ENCODE measurements around the gene TACC3.

Gene TACC3

GRCh38 chr4:1721666-1722550, 587 bp downstream of the TACC3 start:
- FAIRE-seq = no peak
- no peak for DNase-seq (ENCODE audit: insufficient read length, low spot score)

- no peak for DNase-seq (ENCODE audit: insufficient read length, low spot score)
- FAIRE-seq = no peak
Observed at GRCh38 chr4:1722551-1723118, 1.3 kb downstream of the TACC3 start.

DNA sequence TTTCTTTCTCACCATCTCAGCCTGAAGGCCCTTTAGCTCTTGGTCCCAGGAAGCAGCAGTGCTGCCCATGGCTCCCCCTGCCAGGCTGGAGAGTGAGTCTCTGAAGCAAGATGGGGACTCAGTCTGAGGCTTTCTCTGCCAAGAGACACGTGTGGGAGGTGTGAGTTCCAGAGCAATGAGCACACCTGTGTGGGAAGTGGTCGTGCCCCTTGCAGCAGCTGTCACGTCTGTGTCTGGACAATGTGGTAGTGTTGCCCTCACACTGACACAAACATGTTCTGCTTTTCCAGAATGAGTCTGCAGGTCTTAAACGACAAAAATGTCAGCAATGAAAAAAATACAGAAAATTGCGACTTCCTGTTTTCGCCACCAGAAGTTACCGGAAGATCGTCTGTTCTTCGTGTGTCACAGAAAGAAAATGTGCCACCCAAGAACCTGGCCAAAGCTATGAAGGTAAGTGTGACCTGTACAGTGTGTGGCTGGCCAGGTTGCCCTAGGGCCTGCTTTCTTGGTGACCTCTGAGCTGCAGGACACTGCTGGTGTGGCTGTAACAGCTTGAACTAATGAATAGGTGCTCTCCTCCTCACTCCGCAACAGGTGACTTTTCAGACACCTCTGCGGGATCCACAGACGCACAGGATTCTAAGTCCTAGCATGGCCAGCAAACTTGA, 1.9 kb downstream of the TACC3 start:
- FAIRE-seq = peak; percentile 46
- DNase-seq (ENCODE audit: insufficient read length, low spot score) = no peak

DNA sequence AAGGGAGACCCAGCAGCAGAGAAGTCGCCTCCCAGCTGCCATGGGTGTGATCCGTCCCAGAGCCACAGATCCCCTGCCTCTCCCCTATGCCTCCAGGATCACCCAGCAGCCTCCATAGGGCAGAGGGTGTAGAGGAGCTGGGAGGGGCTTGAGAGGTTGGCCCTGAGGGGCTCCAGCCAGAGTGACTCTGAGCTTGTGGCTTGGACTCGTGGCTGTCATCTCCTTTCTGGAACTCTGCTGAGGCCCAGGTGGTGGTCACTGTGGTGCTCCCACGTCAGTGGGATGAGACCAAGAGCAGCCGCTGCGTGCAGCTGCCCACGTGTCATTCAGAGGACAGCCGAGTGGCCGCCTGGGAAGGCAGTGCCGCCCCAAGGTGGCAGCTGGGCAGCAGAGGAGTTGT, 4.2 kb downstream of the TACC3 start:
- no peak for FAIRE-seq
- no peak for DNase-seq (ENCODE audit: insufficient read length, low spot score)

DNA sequence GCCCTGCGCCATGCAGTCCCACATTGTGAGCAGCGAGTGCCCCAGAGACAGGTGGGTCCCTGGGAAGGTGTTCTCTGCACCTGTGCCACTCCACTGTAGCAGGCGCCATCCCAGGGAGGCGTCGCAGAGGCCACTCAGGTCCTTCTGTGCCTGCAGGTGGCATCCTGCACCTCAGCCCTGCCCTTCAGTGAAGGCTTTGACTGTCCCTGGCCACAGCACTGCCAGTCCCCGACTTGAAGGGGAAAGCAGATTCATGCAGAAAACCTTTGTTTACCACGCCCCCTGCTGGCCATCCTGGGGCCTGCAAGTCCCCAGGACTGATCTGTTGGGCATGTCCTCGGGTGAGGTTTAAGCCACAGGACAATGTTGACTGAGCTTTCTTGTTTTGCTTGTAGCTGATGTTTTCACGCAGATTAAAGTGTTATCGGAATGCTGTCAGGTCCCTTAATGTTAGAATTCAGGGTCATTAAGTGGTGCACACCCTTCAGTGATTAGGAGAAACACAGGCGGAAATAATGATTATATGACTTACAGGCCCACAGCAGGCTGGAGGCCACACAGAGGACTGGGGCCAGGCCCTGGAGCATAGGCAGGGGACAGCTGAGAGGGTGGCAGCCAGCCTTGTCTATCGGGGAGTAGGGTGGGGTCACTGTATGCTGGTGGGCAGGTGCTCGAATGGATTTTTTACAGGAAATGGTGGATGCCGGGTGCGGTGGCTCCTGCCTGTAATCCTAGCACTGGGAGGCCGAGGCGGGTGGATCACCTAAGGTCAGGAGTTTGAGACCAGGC, 5.0 kb downstream of the TACC3 start:
- FAIRE-seq (peak; percentile 81), DNase-seq (ENCODE audit: insufficient read length, low spot score) (peak; percentile 83)

DNA sequence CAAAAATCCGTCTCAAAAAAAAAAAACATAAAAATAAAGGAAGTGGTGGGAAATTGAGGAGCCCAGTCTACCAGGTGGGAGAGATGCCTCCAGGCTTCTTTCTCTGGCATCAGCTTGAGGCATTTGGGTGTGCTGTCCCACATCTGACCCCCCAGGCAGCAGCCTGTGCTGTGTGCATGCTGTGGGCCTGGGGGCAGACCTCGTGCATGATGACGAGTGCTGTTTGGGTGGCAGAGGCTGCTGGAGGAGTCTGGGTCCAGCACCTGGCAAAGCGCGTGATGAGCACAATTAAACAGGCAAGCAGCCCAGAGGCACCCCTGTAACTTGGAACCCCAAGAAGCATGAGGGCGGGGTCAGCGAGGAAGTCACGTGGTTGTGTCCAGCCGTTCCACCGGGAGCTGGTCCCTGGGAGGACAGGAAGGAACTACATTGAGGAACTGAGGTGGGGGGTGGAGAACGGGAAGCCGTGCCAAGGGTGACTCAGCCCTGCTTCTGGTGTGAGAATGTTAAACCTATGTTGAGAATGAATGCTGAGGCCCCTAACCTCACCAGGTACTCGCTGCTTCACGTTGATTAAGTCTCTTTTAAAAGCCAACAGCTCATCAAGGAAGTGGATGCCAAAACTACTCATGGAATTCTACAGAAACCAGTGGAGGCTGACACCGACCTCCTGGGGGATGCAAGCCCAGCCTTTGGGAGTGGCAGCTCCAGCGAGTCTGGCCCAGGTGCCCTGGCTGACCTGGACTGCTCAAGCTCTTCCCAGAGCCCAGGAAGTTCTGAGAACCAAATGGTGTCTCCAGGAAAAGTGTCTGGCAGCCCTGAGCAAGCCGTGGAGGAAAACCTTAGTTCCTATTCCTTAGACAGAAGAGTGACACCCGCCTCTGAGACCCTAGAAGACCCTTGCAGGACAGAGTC, 6.1 kb downstream of the TACC3 start:
- DNase-seq (ENCODE audit: insufficient read length, low spot score) (peak; percentile 64), FAIRE-seq (peak; percentile 84)

DNA sequence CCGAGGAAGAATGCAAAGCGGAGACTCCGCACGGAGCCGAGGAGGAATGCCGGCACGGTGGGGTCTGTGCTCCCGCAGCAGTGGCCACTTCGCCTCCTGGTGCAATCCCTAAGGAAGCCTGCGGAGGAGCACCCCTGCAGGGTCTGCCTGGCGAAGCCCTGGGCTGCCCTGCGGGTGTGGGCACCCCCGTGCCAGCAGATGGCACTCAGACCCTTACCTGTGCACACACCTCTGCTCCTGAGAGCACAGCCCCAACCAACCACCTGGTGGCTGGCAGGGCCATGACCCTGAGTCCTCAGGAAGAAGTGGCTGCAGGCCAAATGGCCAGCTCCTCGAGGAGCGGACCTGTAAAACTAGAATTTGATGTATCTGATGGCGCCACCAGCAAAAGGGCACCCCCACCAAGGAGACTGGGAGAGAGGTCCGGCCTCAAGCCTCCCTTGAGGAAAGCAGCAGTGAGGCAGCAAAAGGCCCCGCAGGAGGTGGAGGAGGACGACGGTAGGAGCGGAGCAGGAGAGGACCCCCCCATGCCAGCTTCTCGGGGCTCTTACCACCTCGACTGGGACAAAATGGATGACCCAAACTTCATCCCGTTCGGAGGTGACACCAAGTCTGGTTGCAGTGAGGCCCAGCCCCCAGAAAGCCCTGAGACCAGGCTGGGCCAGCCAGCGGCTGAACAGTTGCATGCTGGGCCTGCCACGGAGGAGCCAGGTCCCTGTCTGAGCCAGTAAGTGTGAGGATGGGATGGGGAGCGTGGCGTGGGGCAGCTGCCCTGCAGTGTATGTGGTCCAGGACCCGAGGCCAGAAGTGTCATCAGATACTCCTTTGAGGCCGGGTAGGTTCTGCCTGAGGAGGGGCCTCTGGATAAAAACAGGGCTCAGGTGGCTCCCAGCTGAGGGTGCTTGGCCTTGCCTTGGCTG, 7.0 kb downstream of the TACC3 start:
- FAIRE-seq (no peak), DNase-seq (ENCODE audit: insufficient read length, low spot score) (no peak)

GRCh38 chr4:1730532-1731135, 9.3 kb downstream of the TACC3 start:
- FAIRE-seq (no peak), DNase-seq (ENCODE audit: insufficient read length, low spot score) (no peak)

DNA sequence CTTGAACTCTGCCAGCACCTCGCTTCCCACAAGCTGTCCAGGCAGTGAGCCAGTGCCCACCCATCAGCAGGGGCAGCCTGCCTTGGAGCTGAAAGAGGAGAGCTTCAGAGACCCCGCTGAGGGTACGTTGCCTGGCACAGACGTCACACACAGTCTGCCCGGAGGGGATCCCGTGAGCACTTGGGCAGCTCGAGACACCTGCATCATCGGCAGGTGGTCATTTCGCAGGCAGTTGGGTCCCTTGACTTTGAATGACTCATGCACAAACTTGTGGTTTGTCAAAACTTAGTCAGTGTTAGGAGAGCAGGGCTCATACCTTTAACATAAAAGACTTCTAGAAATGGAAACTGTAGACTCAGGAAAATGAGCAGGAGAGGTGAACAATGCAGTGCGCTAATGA, 9.9 kb downstream of the TACC3 start:
- DNase-seq (ENCODE audit: insufficient read length, low spot score) (no peak), FAIRE-seq (no peak)

DNA sequence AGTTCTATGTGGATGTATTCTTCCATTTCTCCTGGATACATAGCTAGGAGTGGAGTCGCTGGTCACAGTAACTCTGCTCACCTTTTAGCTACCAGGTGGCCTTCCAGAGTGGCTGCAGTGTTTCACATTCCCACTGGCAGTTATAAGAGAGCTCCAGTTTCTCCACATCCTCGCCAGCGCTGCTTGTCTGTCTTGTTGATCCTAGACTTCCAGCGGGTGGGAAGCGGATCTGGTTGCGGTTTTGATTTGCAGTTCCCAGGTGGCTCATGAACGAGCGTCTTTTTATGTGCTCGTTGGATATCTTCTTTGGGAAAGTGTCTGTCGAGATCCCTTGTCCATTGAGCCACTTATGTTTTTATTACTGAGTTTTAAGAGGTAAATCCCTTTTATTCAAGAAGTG, 11.6 kb downstream of the TACC3 start:
- DNase-seq (ENCODE audit: insufficient read length, low spot score) (no peak), FAIRE-seq (no peak)

GRCh38 chr4:1735215-1735614, 13.9 kb downstream of the TACC3 start:
- DNase-seq (ENCODE audit: insufficient read length, low spot score) (no peak), FAIRE-seq (no peak)

DNA sequence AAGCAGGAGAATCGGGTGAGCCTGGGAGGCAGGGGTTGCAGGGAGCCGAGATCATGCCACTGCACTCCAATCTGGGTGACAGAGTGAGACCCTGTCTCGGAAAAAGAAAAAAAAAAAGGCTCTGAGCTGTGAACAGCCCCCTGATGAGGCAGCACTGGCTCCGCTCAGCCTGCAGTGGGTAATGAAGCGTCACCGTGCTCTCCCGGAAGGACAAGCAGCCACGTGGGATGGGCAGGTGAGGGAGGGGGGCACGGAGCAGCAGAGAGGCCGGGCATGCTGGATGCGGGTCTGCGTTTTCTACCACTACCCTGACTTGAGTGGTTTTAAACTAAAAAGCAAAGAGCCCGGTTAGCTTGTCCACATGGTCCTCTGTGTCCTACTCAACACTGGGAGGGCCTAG, 15.5 kb downstream of the TACC3 start:
- no peak for DNase-seq (ENCODE audit: insufficient read length, low spot score)
- FAIRE-seq = no peak

- FAIRE-seq (no peak), DNase-seq (ENCODE audit: insufficient read length, low spot score) (no peak)
Observed at GRCh38 chr4:1737666-1738065, 16.3 kb downstream of the TACC3 start.

DNA sequence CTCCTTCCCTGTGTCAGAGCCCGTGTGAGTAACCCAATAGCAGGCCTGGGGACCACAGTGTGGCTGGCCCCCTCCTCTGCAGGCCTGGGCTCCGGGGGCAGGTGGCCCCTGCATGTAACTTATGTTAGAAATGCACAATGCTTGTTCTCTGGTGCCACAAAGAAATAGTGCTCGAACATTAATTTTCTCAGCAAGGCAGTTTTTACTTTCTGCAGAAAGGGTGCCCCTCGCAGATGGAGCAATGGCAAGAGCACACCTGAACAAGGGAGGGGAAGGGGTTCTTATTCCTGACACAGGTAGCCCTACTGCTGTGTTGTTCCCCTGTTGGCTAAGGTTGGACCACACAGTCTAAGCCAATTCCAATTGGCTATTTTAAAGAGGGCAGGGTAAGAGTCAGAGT, 17.1 kb downstream of the TACC3 start:
- no peak for FAIRE-seq
- DNase-seq (ENCODE audit: insufficient read length, low spot score) = no peak

- no peak for FAIRE-seq
- DNase-seq (ENCODE audit: insufficient read length, low spot score) = no peak
Observed at GRCh38 chr4:1739358-1739757, 18.0 kb downstream of the TACC3 start.

DNA sequence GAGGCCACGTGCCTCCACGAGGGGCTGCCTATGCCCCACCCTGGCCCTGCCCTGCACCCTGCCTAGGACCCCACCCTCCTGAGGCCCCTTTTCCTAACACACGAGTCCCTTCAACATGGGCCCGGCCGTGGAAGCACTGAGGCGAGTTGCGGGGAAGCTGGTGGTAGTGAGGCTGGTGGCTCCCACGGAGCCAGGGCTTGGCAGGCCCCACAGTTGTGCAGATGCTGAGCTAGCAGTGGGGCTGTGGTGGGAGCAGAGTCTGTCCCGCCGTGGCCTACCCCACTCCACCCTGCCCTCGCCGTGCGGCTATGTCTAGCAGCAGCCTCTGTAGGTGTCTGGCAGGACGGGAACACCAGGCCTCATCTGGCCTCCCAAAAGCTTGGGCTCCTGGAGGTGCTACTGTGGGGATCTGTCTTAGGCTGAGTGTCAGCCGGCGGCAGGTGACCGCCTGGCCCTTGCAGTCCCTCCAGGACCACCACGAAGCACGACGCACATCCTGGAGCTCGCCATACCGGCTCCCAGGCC, 18.8 kb downstream of the TACC3 start:
- DNase-seq (ENCODE audit: insufficient read length, low spot score) = no peak
- no peak for FAIRE-seq

DNA sequence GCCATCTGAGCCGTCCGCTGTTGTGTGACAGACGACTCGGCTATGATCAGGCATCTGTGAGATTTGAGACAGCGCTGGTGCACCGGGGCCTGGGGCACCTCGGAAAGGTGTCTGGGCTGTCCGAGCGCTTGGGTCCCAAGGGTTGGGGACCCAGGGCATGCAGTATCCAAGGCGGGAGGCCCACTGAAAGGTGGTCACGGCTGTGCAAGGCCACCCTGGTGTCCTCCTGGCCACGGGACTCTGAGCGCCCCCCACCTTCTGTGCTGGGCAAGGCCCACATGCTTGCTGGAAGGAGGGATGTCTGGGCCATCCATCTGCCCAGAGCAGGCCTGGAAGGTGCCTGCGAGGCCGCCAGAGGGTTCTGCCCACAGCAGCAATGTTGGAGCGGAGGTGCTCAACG, 19.9 kb downstream of the TACC3 start:
- DNase-seq (ENCODE audit: insufficient read length, low spot score) (no peak), FAIRE-seq (no peak)

DNA sequence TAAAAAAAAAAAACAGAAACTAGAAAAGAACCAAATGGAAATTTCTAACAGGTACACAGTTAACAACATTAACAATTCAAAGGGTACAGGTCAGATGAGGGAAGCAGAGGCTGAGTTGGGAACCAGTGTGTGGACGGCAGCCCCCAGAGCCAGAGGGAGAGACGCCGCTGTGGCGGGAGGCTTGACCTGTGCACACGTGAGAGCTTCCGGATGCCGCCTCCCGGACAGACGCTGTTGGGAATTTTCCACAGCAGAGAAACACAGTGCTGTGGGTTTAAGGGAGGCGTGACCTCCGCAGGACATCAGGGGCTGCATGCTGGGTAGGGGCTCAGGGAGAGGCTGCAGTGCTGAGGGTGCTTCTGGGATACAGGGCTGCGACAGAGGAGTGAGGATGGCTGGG, 22.2 kb downstream of the TACC3 start:
- DNase-seq (ENCODE audit: insufficient read length, low spot score) (no peak), FAIRE-seq (no peak)

Data from HTR-8/SVneo (cell line).